Measurements from ENCODE around the gene SLC7A6OS. TPM values are rescaled to one million over a fixed set of nuclear protein-coding genes. Genes with fewer than 3 reads are reported as not detected.

SLC7A6OS gene
- total RNA-seq, 2 donors from 2014 or later, result 15.2 to 16.6 TPM

GRCh38 chr16:68286153-68287074, 24.3 kb downstream of the SLC7A6OS start:
- Histone ChIP-seq H3K9ac (ENCODE audit: low read depth in 2 of 2, low read length in 2 of 2) (no peak overlapping the region), H3K27me3 (no peaks in the 10 kb centered on the region), H3K4me1 (peaks cover 11% of the 10 kb centered on the region), H3K4me3 (no peak overlapping the region), H3K27ac (peak overlapping the region; percentile 25), H3K36me3 (no peaks in the 10 kb centered on the region), H3K9me3 (no peaks in the 10 kb centered on the region)
- no peak for DNase-seq
- no peak for TF ChIP-seq CTCF (IDR thresholded peaks at IDR 0.05)
- intact Hi-C loops (cut with DNase I), result no loop called here

GRCh38 chr16:68285683-68286082, 25.1 kb downstream of the SLC7A6OS start:
- H3K27me3 ChIP-seq, result no peaks in the 10 kb centered on the region
- no peaks in the 10 kb centered on the region for H3K36me3 ChIP-seq
- H3K9me3 ChIP-seq, result no peaks in the 10 kb centered on the region
- H3K4me3 ChIP-seq, result no peak overlapping the region
- intact Hi-C loops (cut with DNase I), result no loop called here
- H3K4me1 ChIP-seq, result peaks cover 11% of the 10 kb centered on the region
- no peak for DNase-seq
- no peak overlapping the region for H3K9ac ChIP-seq (ENCODE audit: low read depth in 2 of 2, low read length in 2 of 2)
- H3K27ac ChIP-seq, result peak overlapping the region; percentile 11
- no peak for TF ChIP-seq CTCF (IDR thresholded peaks at IDR 0.05)

GRCh38 chr16:68284847-68285246, 25.9 kb downstream of the SLC7A6OS start:
- H3K27ac ChIP-seq, result peak overlapping the region; percentile 11

GRCh38 chr16:68283801-68284598, 26.7 kb downstream of the SLC7A6OS start:
- no peak for TF ChIP-seq CTCF (IDR thresholded peaks at IDR 0.05)

More at GRCh38 chr16:68284847-68285246, 25.9 kb downstream of the SLC7A6OS start:
- no peak for DNase-seq
- H3K36me3 ChIP-seq, result no peaks in the 10 kb centered on the region
- intact Hi-C loops (cut with DNase I), result no loop called here
- H3K9ac ChIP-seq (ENCODE audit: low read depth in 2 of 2, low read length in 2 of 2), result no peak overlapping the region
- no peak for TF ChIP-seq CTCF (IDR thresholded peaks at IDR 0.05)
- H3K4me1 ChIP-seq, result peaks cover 7% of the 10 kb centered on the region
- H3K27me3 ChIP-seq, result no peaks in the 10 kb centered on the region
- H3K4me3 ChIP-seq, result no peak overlapping the region
- no peaks in the 10 kb centered on the region for H3K9me3 ChIP-seq

GRCh38 chr16:68283346-68283745, 27.4 kb downstream of the SLC7A6OS start:
- DNase-seq, result no peak
- Histone ChIP-seq H3K27me3 (no peaks in the 10 kb centered on the region), H3K4me3 (no peak overlapping the region), H3K27ac (peak overlapping the region; percentile 9), H3K9me3 (no peaks in the 10 kb centered on the region), H3K4me1 (peaks cover 5% of the 10 kb centered on the region), H3K36me3 (no peaks in the 10 kb centered on the region), H3K9ac (ENCODE audit: low read depth in 2 of 2, low read length in 2 of 2) (peak overlapping the region in 1 of 2 donors; percentile 55)
- no peak for TF ChIP-seq CTCF (IDR thresholded peaks at IDR 0.05)
- intact Hi-C loops (cut with DNase I), result no loop called here

More at GRCh38 chr16:68283801-68284598, 26.7 kb downstream of the SLC7A6OS start:
- H3K36me3 ChIP-seq, result no peaks in the 10 kb centered on the region
- no peak for DNase-seq
- no peak overlapping the region for H3K4me3 ChIP-seq
- H3K27ac ChIP-seq, result peak overlapping the region; percentile 9
- peak overlapping the region; percentile 5 to 55 for H3K9ac ChIP-seq (ENCODE audit: low read depth in 2 of 2, low read length in 2 of 2)
- H3K9me3 ChIP-seq, result no peaks in the 10 kb centered on the region
- no peaks in the 10 kb centered on the region for H3K27me3 ChIP-seq
- intact Hi-C loops (cut with DNase I), result no loop called here
- peaks cover 5% of the 10 kb centered on the region for H3K4me1 ChIP-seq

Measured in colonic mucosa (tissue), 4 donors.